ENCODE measurements around the gene LRP1. TPM values are rescaled to one million over a fixed set of nuclear protein-coding genes. Genes with fewer than 3 reads are reported as not detected.

LRP1 gene
- total RNA-seq, 1 experiment from 2014 or later = 0.56 TPM

DNA sequence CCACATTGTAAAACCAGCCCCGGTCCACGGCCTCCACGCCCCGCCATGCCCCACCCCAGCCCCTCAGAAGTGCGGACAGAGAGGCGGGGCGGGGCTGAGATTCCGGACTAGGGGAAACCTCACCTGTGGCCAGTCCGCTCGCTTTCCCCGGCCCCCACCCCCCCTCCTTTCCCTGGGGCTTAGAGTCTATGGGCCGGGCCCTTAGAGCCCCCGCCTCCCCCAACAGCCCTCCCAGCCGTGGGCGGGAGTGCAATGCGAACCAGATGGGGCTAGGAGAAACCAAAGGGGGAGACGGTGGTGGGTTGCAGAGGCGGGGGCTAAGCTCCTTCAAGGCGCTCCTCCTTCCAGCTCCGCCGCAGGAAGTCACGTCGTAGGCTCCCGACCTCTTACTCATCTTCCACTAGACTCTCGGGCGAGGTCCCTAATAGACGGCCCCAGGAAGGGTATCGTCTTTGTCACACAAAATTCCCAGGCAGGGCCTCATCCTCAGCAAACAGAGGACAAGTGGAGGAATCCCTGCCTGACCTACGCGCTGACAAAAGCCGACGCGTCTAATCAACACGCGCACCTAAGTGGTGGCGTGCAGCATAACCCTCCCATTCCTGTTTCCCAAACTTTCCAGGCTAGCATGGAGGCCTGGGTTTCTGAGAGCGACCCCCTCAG is 40.5 kb upstream of the LRP1 start:
- Histone ChIP-seq H3K9me2 (replicated peaks; ENCODE audit: insufficient read depth, low read length) (no peaks in the 10 kb centered on the region), H3K4me3 (ENCODE audit: low read length) (peak overlapping the region; percentile 78), H2AFZ (ENCODE audit: low read length) (peak overlapping the region; percentile 52; the same call in 1 of the 2 replicates)

DNA sequence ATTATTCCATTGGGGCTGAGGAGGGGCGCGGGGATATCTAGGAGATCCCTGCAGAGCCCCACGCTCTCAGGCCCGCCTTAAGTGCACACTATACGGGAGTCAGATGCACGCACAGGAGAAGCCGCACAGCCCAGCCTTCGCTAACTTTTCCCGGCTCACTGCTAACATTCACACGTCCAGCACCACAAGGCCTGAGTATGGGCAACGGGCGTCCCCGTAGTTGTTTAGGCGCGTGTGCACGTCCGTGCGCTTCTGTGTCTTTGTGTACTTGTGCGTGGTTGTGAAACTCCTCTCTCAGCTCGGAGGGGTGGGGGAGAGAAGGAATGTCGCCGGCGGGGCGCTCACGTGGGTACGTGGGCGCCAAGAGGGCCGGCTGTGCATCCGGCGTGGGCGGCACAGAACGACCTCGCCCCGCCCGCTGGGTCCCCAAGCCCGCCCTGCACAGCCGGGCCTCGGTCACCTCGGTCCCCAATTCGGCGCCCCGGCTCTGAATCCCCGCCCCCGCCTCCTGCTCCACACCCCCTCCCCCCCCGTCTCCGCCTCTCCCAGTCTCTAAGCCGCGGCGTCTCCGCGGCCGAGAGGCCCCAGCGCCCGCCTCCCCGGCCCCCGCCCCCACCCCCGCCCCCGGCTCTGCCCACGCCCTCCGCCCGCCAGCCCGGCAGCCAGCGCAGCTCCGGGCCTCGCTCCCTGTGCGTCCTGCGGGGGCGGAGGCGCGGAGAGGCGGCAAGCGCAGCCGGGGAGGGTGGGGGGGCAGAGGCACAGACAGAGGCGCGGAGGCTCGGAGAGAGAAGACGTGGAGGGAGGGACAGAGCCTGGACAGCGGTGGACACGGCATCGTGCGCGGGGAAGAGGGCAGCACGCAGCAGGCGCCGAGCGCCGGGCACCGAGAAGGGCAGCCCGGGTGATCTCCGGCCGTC is 39.7 kb upstream of the LRP1 start, which contains the start of gene NAB2:
Gene NAB2, plus strand, starts transcription at position 761 of the 917 bp plus-strand sequence. CDS start 158 bp downstream, outside the sequence.
- peaks cover 58% of the 10 kb centered on the region for H3K4me1 ChIP-seq (ENCODE audit: low read length)
- peaks cover 25% of the 10 kb centered on the region for H3K79me2 ChIP-seq (ENCODE audit: low read length)
- peak; percentile 98 for DNase-seq
- H3K9ac ChIP-seq (ENCODE audit: low read length) = peak within 1 kb of the TSS; percentile 91
- H2AFZ ChIP-seq (ENCODE audit: low read length) = peak within 1 kb of the TSS; percentile 52; the same call in 1 of the 2 replicates
- no peaks in the 10 kb centered on the region for H3K9me3 ChIP-seq (ENCODE audit: low read length)
- no peaks in the 10 kb centered on the region for H3K9me2 ChIP-seq (replicated peaks; ENCODE audit: insufficient read depth, low read length)
- H3K27ac ChIP-seq (ENCODE audit: low read length) = peak within 1 kb of the TSS; percentile 94
- no peaks in the 10 kb centered on the region for H3K27me3 ChIP-seq (ENCODE audit: low read length)
- no peaks in the 10 kb centered on the region for H4K20me1 ChIP-seq (ENCODE audit: insufficient read depth, low read depth, low read length)
- H3K4me2 ChIP-seq (ENCODE audit: low read depth, low read length, poor library complexity, severe bottlenecking) = peak within 1 kb of the TSS; percentile 97
- no peaks in the 10 kb centered on the region for H3K36me3 ChIP-seq (ENCODE audit: insufficient read depth, low read length)
- peak within 1 kb of the TSS; percentile 92 for H3K4me3 ChIP-seq (ENCODE audit: low read length)

More for the DNA sequence above, 40.5 kb upstream of the LRP1 start:
- Histone ChIP-seq H3K79me2 (ENCODE audit: low read length) (peaks cover 25% of the 10 kb centered on the region), H3K36me3 (ENCODE audit: insufficient read depth, low read length) (no peaks in the 10 kb centered on the region), H3K9ac (ENCODE audit: low read length) (peak overlapping the region; percentile 90), H3K4me1 (ENCODE audit: low read length) (peaks cover 50% of the 10 kb centered on the region), H3K27ac (ENCODE audit: low read length) (peak overlapping the region; percentile 94), H3K9me3 (ENCODE audit: low read length) (no peaks in the 10 kb centered on the region), H3K4me2 (ENCODE audit: low read depth, low read length, poor library complexity, severe bottlenecking) (peak overlapping the region; percentile 97), H3K27me3 (ENCODE audit: low read length) (no peaks in the 10 kb centered on the region), H4K20me1 (ENCODE audit: insufficient read depth, low read depth, low read length) (no peaks in the 10 kb centered on the region)
- peak; percentile 97 for DNase-seq

DNA sequence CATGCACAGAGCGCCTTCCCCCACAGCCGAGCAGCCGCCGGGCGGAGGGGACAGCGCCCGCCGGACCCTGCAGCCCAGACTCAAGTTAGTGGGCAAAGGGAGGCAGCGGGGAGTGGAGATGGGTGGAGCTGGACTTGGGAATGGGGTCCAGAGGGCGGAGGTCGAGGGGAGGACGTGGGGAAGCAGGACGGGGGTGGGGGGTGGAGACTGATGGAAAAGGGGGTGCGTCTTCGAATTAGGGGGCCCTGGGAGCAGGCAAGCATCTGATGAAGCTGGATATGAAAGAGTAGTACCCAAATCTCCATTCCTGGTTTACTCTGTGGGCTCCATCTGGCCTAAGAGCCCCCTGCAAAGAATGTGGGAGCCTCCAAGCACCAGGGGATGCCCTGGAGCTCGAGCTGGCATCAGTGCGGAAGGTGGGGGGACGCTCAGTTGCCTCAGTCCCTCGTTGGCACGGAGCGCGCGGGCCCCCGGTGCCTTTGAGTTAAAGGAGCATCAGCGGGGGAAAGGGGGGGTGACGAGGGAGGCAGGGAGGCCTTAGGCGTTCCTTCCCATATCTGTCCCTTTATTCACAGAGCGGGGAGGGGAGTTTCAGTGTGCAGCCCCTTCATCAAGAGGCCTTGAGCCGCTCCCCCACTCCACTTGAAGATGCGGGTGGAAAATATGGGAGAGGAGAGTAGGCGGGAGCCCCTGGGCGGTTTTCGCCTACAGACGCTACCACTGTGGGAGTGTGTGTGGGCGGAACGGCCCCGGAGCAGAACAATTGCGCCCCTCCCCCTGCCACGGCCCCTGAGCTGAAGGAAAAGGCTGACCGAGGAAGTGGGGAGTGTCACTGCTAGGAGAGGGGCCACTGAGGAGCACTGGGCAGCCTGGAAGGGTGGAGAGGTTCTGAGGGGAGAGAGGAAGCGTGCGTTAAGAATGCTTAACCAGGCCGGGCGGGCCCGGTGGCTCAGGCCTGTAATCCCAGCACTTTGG is 38.7 kb upstream of the LRP1 start:
- Histone ChIP-seq H4K20me1 (ENCODE audit: insufficient read depth, low read depth, low read length) (no peaks in the 10 kb centered on the region), H3K36me3 (ENCODE audit: insufficient read depth, low read length) (no peaks in the 10 kb centered on the region), H3K27ac (ENCODE audit: low read length) (peak overlapping the region; percentile 66), H2AFZ (ENCODE audit: low read length) (no peak overlapping the region), H3K27me3 (ENCODE audit: low read length) (no peaks in the 10 kb centered on the region), H3K9ac (ENCODE audit: low read length) (peak overlapping the region; percentile 91), H3K4me1 (ENCODE audit: low read length) (peaks cover 67% of the 10 kb centered on the region), H3K79me2 (ENCODE audit: low read length) (peaks cover 25% of the 10 kb centered on the region), H3K9me2 (replicated peaks; ENCODE audit: insufficient read depth, low read length) (no peaks in the 10 kb centered on the region), H3K9me3 (ENCODE audit: low read length) (no peaks in the 10 kb centered on the region), H3K4me3 (ENCODE audit: low read length) (peak overlapping the region; percentile 92), H3K4me2 (ENCODE audit: low read depth, low read length, poor library complexity, severe bottlenecking) (peak overlapping the region; percentile 90)
- peak; percentile 78 for DNase-seq

DNA sequence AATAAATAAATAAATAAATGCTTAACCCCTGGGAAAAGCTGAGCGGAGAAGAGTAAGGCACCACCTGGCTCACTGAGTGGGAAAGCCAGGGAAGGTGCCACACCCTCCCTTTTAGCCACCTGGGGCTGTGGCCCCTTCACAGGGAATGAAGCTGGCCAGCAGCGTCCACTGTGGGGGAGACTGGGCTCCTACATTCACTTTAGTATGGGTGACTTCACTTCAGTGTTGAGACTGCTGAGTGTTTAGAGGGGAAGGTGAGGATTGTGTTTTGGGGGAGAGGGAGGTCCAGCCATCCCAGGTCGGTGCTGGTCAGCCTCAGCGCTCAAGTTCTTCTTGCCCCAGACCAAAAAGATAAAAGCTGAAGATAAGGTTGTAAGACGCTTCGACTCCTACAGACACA is 37.8 kb upstream of the LRP1 start:
- no peaks in the 10 kb centered on the region for H3K9me2 ChIP-seq (replicated peaks; ENCODE audit: insufficient read depth, low read length)
- H3K9ac ChIP-seq (ENCODE audit: low read length) = peak overlapping the region; percentile 45
- no peaks in the 10 kb centered on the region for H3K27me3 ChIP-seq (ENCODE audit: low read length)
- no peaks in the 10 kb centered on the region for H4K20me1 ChIP-seq (ENCODE audit: insufficient read depth, low read depth, low read length)
- H3K79me2 ChIP-seq (ENCODE audit: low read length) = peaks cover 25% of the 10 kb centered on the region
- H3K9me3 ChIP-seq (ENCODE audit: low read length) = no peaks in the 10 kb centered on the region
- H3K4me1 ChIP-seq (ENCODE audit: low read length) = peaks cover 73% of the 10 kb centered on the region
- no peak overlapping the region for H2AFZ ChIP-seq (ENCODE audit: low read length)
- peak; percentile 38 for DNase-seq
- peaks cover 4% of the 10 kb centered on the region; the same call in 1 of the 2 replicates for H3K36me3 ChIP-seq (ENCODE audit: insufficient read depth, low read length)
- no peak overlapping the region for H3K27ac ChIP-seq (ENCODE audit: low read length)
- peak overlapping the region; percentile 92; the same call in 1 of the 2 replicates for H3K4me3 ChIP-seq (ENCODE audit: low read length)
- H3K4me2 ChIP-seq (ENCODE audit: low read depth, low read length, poor library complexity, severe bottlenecking) = peak overlapping the region; percentile 90

DNA sequence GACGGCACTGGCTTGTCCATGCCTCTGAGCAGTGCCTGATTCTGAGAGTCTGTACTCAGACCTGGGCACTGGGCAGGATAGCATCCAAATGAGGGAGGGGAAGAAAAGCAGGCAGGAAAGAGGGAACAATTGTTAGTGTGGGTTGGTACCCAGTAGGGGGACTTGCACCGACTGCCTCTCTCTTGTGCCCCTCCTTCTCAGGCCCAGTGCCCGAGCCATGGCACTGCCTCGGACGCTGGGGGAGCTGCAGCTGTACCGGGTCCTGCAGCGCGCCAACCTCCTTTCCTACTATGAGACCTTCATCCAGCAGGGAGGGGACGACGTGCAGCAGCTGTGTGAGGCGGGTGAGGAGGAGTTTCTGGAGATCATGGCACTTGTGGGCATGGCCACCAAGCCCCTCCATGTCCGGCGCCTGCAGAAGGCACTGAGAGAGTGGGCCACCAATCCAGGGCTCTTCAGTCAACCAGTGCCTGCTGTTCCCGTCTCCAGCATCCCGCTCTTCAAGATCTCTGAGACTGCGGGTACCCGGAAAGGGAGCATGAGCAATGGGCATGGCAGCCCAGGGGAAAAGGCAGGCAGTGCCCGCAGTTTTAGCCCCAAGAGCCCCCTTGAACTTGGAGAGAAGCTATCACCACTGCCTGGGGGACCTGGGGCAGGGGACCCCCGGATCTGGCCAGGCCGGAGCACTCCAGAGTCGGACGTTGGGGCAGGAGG is 37.2 kb upstream of the LRP1 start:
- Histone ChIP-seq H3K9ac (ENCODE audit: low read length) (peak overlapping the region; percentile 45), H3K4me3 (ENCODE audit: low read length) (peak overlapping the region; percentile 92; the same call in 1 of the 2 replicates), H4K20me1 (ENCODE audit: insufficient read depth, low read depth, low read length) (no peaks in the 10 kb centered on the region)

DNA sequence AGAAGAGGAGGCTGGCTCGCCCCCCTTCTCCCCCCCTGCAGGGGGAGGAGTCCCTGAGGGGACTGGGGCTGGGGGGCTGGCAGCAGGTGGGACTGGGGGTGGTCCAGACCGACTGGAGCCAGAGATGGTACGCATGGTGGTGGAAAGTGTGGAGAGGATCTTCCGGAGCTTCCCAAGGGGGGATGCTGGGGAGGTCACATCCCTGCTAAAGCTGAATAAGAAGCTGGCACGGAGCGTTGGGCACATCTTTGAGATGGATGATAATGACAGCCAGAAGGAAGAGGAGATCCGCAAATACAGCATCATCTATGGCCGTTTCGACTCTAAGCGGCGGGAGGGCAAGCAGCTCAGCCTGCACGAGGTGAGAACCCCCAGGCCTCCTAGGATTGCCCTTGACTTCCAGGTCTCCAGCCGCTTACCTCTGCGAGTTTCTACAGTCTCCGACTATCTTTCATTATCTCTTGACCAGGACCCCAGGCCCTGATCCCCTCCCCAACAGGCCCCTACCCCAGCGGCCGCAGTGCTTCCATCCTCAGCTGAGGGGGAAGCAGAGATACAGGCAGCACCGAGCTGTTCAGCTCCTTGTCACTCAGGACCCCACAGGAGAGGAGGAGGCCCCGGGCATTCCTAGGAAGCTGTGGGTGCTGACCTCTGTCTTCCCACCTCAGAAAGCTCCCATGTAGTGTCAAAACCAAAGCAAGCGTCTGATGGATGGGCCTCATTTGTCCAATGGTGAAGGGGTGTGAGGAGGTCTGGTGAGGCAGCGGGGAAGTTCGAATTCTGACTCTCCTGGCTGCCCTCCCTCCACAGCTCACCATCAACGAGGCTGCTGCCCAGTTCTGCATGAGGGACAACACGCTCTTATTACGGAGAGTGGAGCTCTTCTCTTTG is 36.4 kb upstream of the LRP1 start:
- peak; percentile 40 for DNase-seq
- H3K4me3 ChIP-seq (ENCODE audit: low read length) = no peak overlapping the region; the same call in 1 of the 2 replicates
- no peaks in the 10 kb centered on the region for H3K9me3 ChIP-seq (ENCODE audit: low read length)
- no peaks in the 10 kb centered on the region for H3K27me3 ChIP-seq (ENCODE audit: low read length)
- no peaks in the 10 kb centered on the region for H3K9me2 ChIP-seq (replicated peaks; ENCODE audit: insufficient read depth, low read length)
- peak overlapping the region; percentile 68; the same call in 1 of the 2 replicates for H3K9ac ChIP-seq (ENCODE audit: low read length)
- H2AFZ ChIP-seq (ENCODE audit: low read length) = no peak overlapping the region
- peaks cover 14% of the 10 kb centered on the region; the same call in 1 of the 2 replicates for H3K36me3 ChIP-seq (ENCODE audit: insufficient read depth, low read length)
- H3K79me2 ChIP-seq (ENCODE audit: low read length) = peaks cover 25% of the 10 kb centered on the region
- no peaks in the 10 kb centered on the region for H4K20me1 ChIP-seq (ENCODE audit: insufficient read depth, low read depth, low read length)
- H3K4me1 ChIP-seq (ENCODE audit: low read length) = peaks cover 68% of the 10 kb centered on the region
- H3K4me2 ChIP-seq (ENCODE audit: low read depth, low read length, poor library complexity, severe bottlenecking) = peak overlapping the region; percentile 60
- H3K27ac ChIP-seq (ENCODE audit: low read length) = peak overlapping the region; percentile 83

More for the DNA sequence above, 37.2 kb upstream of the LRP1 start:
- peaks cover 73% of the 10 kb centered on the region for H3K4me1 ChIP-seq (ENCODE audit: low read length)
- no peak overlapping the region for H3K27ac ChIP-seq (ENCODE audit: low read length)
- no peaks in the 10 kb centered on the region for H3K27me3 ChIP-seq (ENCODE audit: low read length)
- H3K36me3 ChIP-seq (ENCODE audit: insufficient read depth, low read length) = peaks cover 10% of the 10 kb centered on the region; the same call in 1 of the 2 replicates
- no peak overlapping the region for H2AFZ ChIP-seq (ENCODE audit: low read length)
- no peaks in the 10 kb centered on the region for H3K9me2 ChIP-seq (replicated peaks; ENCODE audit: insufficient read depth, low read length)
- H3K4me2 ChIP-seq (ENCODE audit: low read depth, low read length, poor library complexity, severe bottlenecking) = peak overlapping the region; percentile 90
- H3K79me2 ChIP-seq (ENCODE audit: low read length) = peaks cover 25% of the 10 kb centered on the region
- H3K9me3 ChIP-seq (ENCODE audit: low read length) = no peaks in the 10 kb centered on the region
- DNase-seq = peak; percentile 40
